CD4-positive, CD25-positive, alpha-beta regulatory T cell (primary cell): ENCODE data around the gene CSNK1G2. TPM values are rescaled to one million over a fixed set of nuclear protein-coding genes. Genes with fewer than 3 reads are reported as not detected.

Experiments used
- ATAC-seq, 2 donors: fragments of 150-1000 bp; cut with Tn5 transposase; one replicate each; pipeline ENCODE4 v1.10.0; 2021; ENCODE audit warnings: low read depth in 2 of 2, moderate number of reproducible peaks in 2 of 2, moderate library complexity in 1 of 2
- DNase-seq, 3 donors: peaks; one replicate each; pipeline versions ENCODE4 v3.0.0 to v3.0.0-alpha.2; 2012 to 2022; ENCODE audit warnings: mixed read lengths in 1 of 3
- H3K27ac ChIP-seq: one replicate; pipeline ENCODE4 v1.7.0; 2013; ENCODE audit warnings: mild to moderate bottlenecking, low read length; ENCODE audit not compliant: insufficient read depth, poor library complexity, severe bottlenecking
- H3K27me3 ChIP-seq: one replicate; pipeline ENCODE4 v1.7.0; 2013; ENCODE audit warnings: low read length; ENCODE audit not compliant: control insufficient read depth, insufficient read depth
- H3K36me3 ChIP-seq: one replicate; pipeline ENCODE4 v1.7.0; 2013; ENCODE audit warnings: mild to moderate bottlenecking, low read length, moderate library complexity; ENCODE audit not compliant: control insufficient read depth, insufficient read depth
- H3K4me1 ChIP-seq: 2 replicates; pipeline ENCODE4 v1.7.0; 2013; ENCODE audit warnings: mild to moderate bottlenecking, low read length; ENCODE audit not compliant: insufficient read depth, control insufficient read depth, poor library complexity, severe bottlenecking
- H3K4me3 ChIP-seq: one replicate; pipeline ENCODE4 v1.7.0; 2013; ENCODE audit warnings: low read depth, mild to moderate bottlenecking, low read length, moderate library complexity
- H3K9me3 ChIP-seq, 2 experiments: 1 replicate in 1 of 2; 2 replicates in 1 of 2; pipeline ENCODE4 v1.7.0; 2013; ENCODE audit warnings: low read length in 2 of 2, mild to moderate bottlenecking in 1 of 2, moderate library complexity in 1 of 2; ENCODE audit not compliant: control insufficient read depth in 2 of 2
- H3K27ac Mint-ChIP-seq, 3 donors: one replicate each; pipeline ENCODE4 v1.8.0; 2020 to 2022; ENCODE audit warnings: mild to moderate bottlenecking in 3 of 3, mixed read lengths in 3 of 3, moderate library complexity in 2 of 3
- H3K27me3 Mint-ChIP-seq: one replicate; pipeline ENCODE4 v1.8.0; 2022; ENCODE audit warnings: mild to moderate bottlenecking, mixed read lengths
- H3K36me3 Mint-ChIP-seq: one replicate; pipeline ENCODE4 v1.8.0; 2020; ENCODE audit warnings: mixed read lengths
- H3K4me1 Mint-ChIP-seq, 4 donors: one replicate each; pipeline ENCODE4 v1.8.0; 2020 to 2022; ENCODE audit warnings: mixed read lengths in 4 of 4, mild to moderate bottlenecking in 1 of 4
- H3K4me3 Mint-ChIP-seq, 4 donors: one replicate each; pipeline ENCODE4 v1.8.0; 2020 to 2022; ENCODE audit warnings: mild to moderate bottlenecking in 4 of 4, mixed read lengths in 4 of 4, moderate library complexity in 3 of 4
- H3K9me3 Mint-ChIP-seq, 7 donors: one replicate each; pipeline ENCODE4 v1.8.0; 2020 to 2022; ENCODE audit warnings: mixed read lengths in 7 of 7, mild to moderate bottlenecking in 3 of 7, moderate library complexity in 2 of 7
- polyA plus RNA-seq, 4 donors: library from polyadenylated mRNA; unstranded; fragments of 300-500 nt; fragmentation: Illumina TruSeq; gene quantifications; one replicate each; pipeline ENCODE4 v1.2.3, GENCODE V29; 2021
- total RNA-seq: library from RNA; stranded (reverse); gene quantifications from one replicate; pipeline ENCODE4 v1.2.3, GENCODE V29; 2022

Gene CSNK1G2
- total and polyA plus RNA-seq, 5 donors from 2014 or later: 15.3 to 101 (median 17.9) TPM

GRCh38 chr19:2014131-2014571 is 73.2 kb downstream of the CSNK1G2 start:
- Histone ChIP-seq H3K27ac (peak overlapping the region; percentile 14), H3K4me3 (no peak overlapping the region), H3K4me1 (peaks cover 22% of the 10 kb centered on the region), H3K9me3 (no peaks in the 10 kb centered on the region), H3K36me3 (no peaks in the 10 kb centered on the region), H3K27me3 (no peaks in the 10 kb centered on the region)
- ATAC-seq (no peak), DNase-seq (no peak)
- H3K4me1 Mint-ChIP-seq: peaks cover 0 to 27% (median 9%) of the 10 kb centered on the region in 4 donors
- H3K27me3 Mint-ChIP-seq: no peaks in the 10 kb centered on the region
- H3K36me3 Mint-ChIP-seq: peaks cover 6% of the 10 kb centered on the region
- peaks cover 0 to 1% (median 0%) of the 10 kb centered on the region in 7 donors for H3K9me3 Mint-ChIP-seq
- no peak overlapping the region for H3K27ac Mint-ChIP-seq
- H3K4me3 Mint-ChIP-seq: peak overlapping the region in 3 of 4 donors; percentile 39 to 77 (median 71)

- peak overlapping the region in 3 of 4 donors; percentile 65 to 77 (median 71) for H3K4me3 Mint-ChIP-seq
- H3K27ac Mint-ChIP-seq: peak overlapping the region in 1 of 3 donors; percentile 38
- DNase-seq (peak in 2 of 3 donors; percentile 33 to 41), ATAC-seq (peak; percentile 39 to 44)
- Histone ChIP-seq H3K9me3 (no peaks in the 10 kb centered on the region), H3K4me1 (peaks cover 30% of the 10 kb centered on the region), H3K36me3 (no peaks in the 10 kb centered on the region), H3K4me3 (no peak overlapping the region), H3K27ac (peak overlapping the region; percentile 33), H3K27me3 (no peaks in the 10 kb centered on the region)
- peaks cover 6% of the 10 kb centered on the region for H3K36me3 Mint-ChIP-seq
- H3K27me3 Mint-ChIP-seq: peaks cover 4% of the 10 kb centered on the region
- H3K4me1 Mint-ChIP-seq: peaks cover 0 to 32% (median 12%) of the 10 kb centered on the region in 4 donors
- H3K9me3 Mint-ChIP-seq: peaks cover 0 to 1% (median 0%) of the 10 kb centered on the region in 7 donors
Measured at GRCh38 chr19:2014731-2015607, 74.0 kb downstream of the CSNK1G2 start.

GRCh38 chr19:2015608-2015950 is 74.6 kb downstream of the CSNK1G2 start, which contains the start of gene BTBD2:
TSS of gene BTBD2 (minus strand) at chr19:2015714. CDS start at chr19:2015703, 11 bp downstream.
- peak; percentile 13 to 17 for ATAC-seq
- DNase-seq: peak; percentile 21 to 77 (median 38)
- H3K4me1 ChIP-seq: peaks cover 30% of the 10 kb centered on the region
- H3K4me3 ChIP-seq: peak within 1 kb of the TSS; percentile 26
- Mint-ChIP-seq H3K9me3 (peaks cover 0 to 1% (median 0%) of the 10 kb centered on the region in 7 donors), H3K4me1 (peaks cover 0 to 32% (median 12%) of the 10 kb centered on the region in 4 donors), H3K27me3 (peaks cover 4% of the 10 kb centered on the region), H3K36me3 (peaks cover 6% of the 10 kb centered on the region), H3K27ac (peak within 1 kb of the TSS in 1 of 3 donors; percentile 38), H3K4me3 (peak within 1 kb of the TSS; percentile 72 to 92 (median 80))
- H3K27me3 ChIP-seq: no peaks in the 10 kb centered on the region
- peak within 1 kb of the TSS; percentile 33 for H3K27ac ChIP-seq
- no peaks in the 10 kb centered on the region for H3K9me3 ChIP-seq
- no peaks in the 10 kb centered on the region for H3K36me3 ChIP-seq

GRCh38 chr19:2016041-2016807 is 75.3 kb downstream of the CSNK1G2 start:
- H3K27ac ChIP-seq: peak overlapping the region; percentile 33

GRCh38 chr19:2018752-2019151 is 77.8 kb downstream of the CSNK1G2 start:
- Mint-ChIP-seq H3K36me3 (no peaks in the 10 kb centered on the region), H3K9me3 (peaks cover 0 to 1% (median 0%) of the 10 kb centered on the region in 7 donors), H3K4me3 (no peak overlapping the region), H3K27ac (no peak overlapping the region), H3K4me1 (peaks cover 0 to 16% (median 7%) of the 10 kb centered on the region in 4 donors), H3K27me3 (peaks cover 4% of the 10 kb centered on the region)
- Histone ChIP-seq H3K4me3 (no peak overlapping the region), H3K9me3 (no peaks in the 10 kb centered on the region), H3K36me3 (no peaks in the 10 kb centered on the region), H3K4me1 (peaks cover 25% of the 10 kb centered on the region), H3K27ac (no peak overlapping the region), H3K27me3 (no peaks in the 10 kb centered on the region)
- DNase-seq: no peak
- ATAC-seq: no peak

More at GRCh38 chr19:2016041-2016807, 75.3 kb downstream of the CSNK1G2 start:
- H3K4me1 Mint-ChIP-seq: peaks cover 0 to 30% (median 11%) of the 10 kb centered on the region in 4 donors
- H3K4me3 Mint-ChIP-seq: peak overlapping the region; percentile 72 to 92 (median 78)
- no peaks in the 10 kb centered on the region for H3K9me3 ChIP-seq
- no peak overlapping the region for H3K27ac Mint-ChIP-seq
- no peaks in the 10 kb centered on the region for H3K36me3 ChIP-seq
- peaks cover 4% of the 10 kb centered on the region for H3K27me3 Mint-ChIP-seq
- peak overlapping the region; percentile 26 for H3K4me3 ChIP-seq
- peaks cover 0 to 1% (median 0%) of the 10 kb centered on the region in 7 donors for H3K9me3 Mint-ChIP-seq
- DNase-seq (peak; percentile 50 to 86 (median 56)), ATAC-seq (peak; percentile 35 to 48)
- H3K27me3 ChIP-seq: no peaks in the 10 kb centered on the region
- H3K4me1 ChIP-seq: peaks cover 30% of the 10 kb centered on the region
- H3K36me3 Mint-ChIP-seq: peaks cover 4% of the 10 kb centered on the region

GRCh38 chr19:2021453-2022140 is 80.6 kb downstream of the CSNK1G2 start:
- H3K4me1 Mint-ChIP-seq: peaks cover 0 to 13% (median 4%) of the 10 kb centered on the region in 4 donors
- no peaks in the 10 kb centered on the region for H3K36me3 Mint-ChIP-seq
- H3K9me3 Mint-ChIP-seq: peaks cover 0 to 4% (median 0%) of the 10 kb centered on the region in 7 donors
- Histone ChIP-seq H3K36me3 (no peaks in the 10 kb centered on the region), H3K4me3 (no peak overlapping the region), H3K27ac (no peak overlapping the region), H3K4me1 (peaks cover 8% of the 10 kb centered on the region), H3K27me3 (no peaks in the 10 kb centered on the region), H3K9me3 (no peaks in the 10 kb centered on the region)
- peaks cover 4% of the 10 kb centered on the region for H3K27me3 Mint-ChIP-seq
- no peak overlapping the region for H3K4me3 Mint-ChIP-seq
- H3K27ac Mint-ChIP-seq: peak overlapping the region in 1 of 3 donors; percentile 26
- DNase-seq (no peak), ATAC-seq (no peak)

GRCh38 chr19:2022289-2022688 is 81.3 kb downstream of the CSNK1G2 start:
- H3K4me1 ChIP-seq: peaks cover 8% of the 10 kb centered on the region
- H3K9me3 ChIP-seq: no peaks in the 10 kb centered on the region
- ATAC-seq: no peak
- Mint-ChIP-seq H3K4me3 (no peak overlapping the region), H3K9me3 (peaks cover 0 to 4% (median 0%) of the 10 kb centered on the region in 7 donors), H3K36me3 (no peaks in the 10 kb centered on the region), H3K27me3 (peaks cover 4% of the 10 kb centered on the region), H3K27ac (peak overlapping the region in 1 of 3 donors; percentile 42), H3K4me1 (peaks cover 0 to 10% (median 3%) of the 10 kb centered on the region in 4 donors)
- no peak overlapping the region for H3K27ac ChIP-seq
- no peaks in the 10 kb centered on the region for H3K27me3 ChIP-seq
- H3K4me3 ChIP-seq: no peak overlapping the region
- no peak for DNase-seq
- H3K36me3 ChIP-seq: no peaks in the 10 kb centered on the region
